ENCODE results near the gene CELF5.

GRCh38 chr19:3233116-3233515 lies 8.7 kb downstream of the CELF5 start:
- no peak for TF ChIP-seq POLR2A (IDR thresholded peaks at IDR 0.05)
- TF ChIP-seq CTCF (IDR thresholded peaks at IDR 0.05), result no peak
- no peak for TF ChIP-seq POLR2AphosphoS5 (IDR thresholded peaks at IDR 0.05)
